GM19351 (cell line): ENCODE data around the gene PLEK2.
"Not testable (repeated sequence)": the region's sequence is repeated elsewhere in the genome, so short reads cannot be mapped to it uniquely, and the experiment has no call there.

Experiments
- ATAC-seq: cut with Tn5 transposase; IDR thresholded peaks from one replicate; pipeline ENCODE4 v1.9.1; 2021; ENCODE audit warnings: mild to moderate bottlenecking, moderate library complexity; ENCODE audit not compliant: unreplicated experiment

PLEK2 gene

GRCh38 chr14:67429510-67430205 lies 17.7 kb upstream of the PLEK2 start:
- ATAC-seq = no peak

GRCh38 chr14:67428501-67429031 lies 16.6 kb upstream of the PLEK2 start:
- no peak for ATAC-seq

- peak; percentile 59 for ATAC-seq
These were observed 15.1 kb upstream of the PLEK2 start for GRCh38 chr14:67426983-67427606.

GRCh38 chr14:67426161-67426560 lies 14.2 kb upstream of the PLEK2 start:
- no peak for ATAC-seq

- no peak for ATAC-seq
These were observed 13.6 kb upstream of the PLEK2 start for GRCh38 chr14:67425608-67426007.

GRCh38 chr14:67424539-67424938 lies 12.6 kb upstream of the PLEK2 start:
- no peak for ATAC-seq

- ATAC-seq = no peak
These were observed 11.5 kb upstream of the PLEK2 start for GRCh38 chr14:67423424-67423823.

GRCh38 chr14:67421356-67422224 lies 9.6 kb upstream of the PLEK2 start:
- ATAC-seq = no peak

- no peak for ATAC-seq
These were observed 8.3 kb upstream of the PLEK2 start for GRCh38 chr14:67420102-67420739.

- ATAC-seq = no peak
These were observed 6.6 kb upstream of the PLEK2 start for GRCh38 chr14:67418401-67419191.

- no peak for ATAC-seq
These were observed 5.7 kb upstream of the PLEK2 start for GRCh38 chr14:67417633-67418032.

- ATAC-seq = no peak
These were observed 4.8 kb upstream of the PLEK2 start for GRCh38 chr14:67416810-67417209.

GRCh38 chr14:67416085-67416484 lies 4.1 kb upstream of the PLEK2 start:
- no peak for ATAC-seq

GRCh38 chr14:67415610-67416009 lies 3.6 kb upstream of the PLEK2 start:
- ATAC-seq = not testable (repeated sequence)

- ATAC-seq = no peak
These were observed 2.1 kb upstream of the PLEK2 start for GRCh38 chr14:67413806-67414769.

- ATAC-seq = no peak
These were observed 595 bp downstream of the PLEK2 start for GRCh38 chr14:67411370-67411769.

- ATAC-seq = no peak
These were observed 1.7 kb downstream of the PLEK2 start for GRCh38 chr14:67410313-67410712.

GRCh38 chr14:67409461-67409860 lies 2.5 kb downstream of the PLEK2 start:
- no peak for ATAC-seq
